HG02763 (cell line): Measurements from ENCODE around the gene RDH8.

ENCODE experiments used
- ATAC-seq: cut with Tn5 transposase; IDR thresholded peaks from one replicate; pipeline ENCODE4 v1.9.1; 2021; ENCODE audit warnings: mild to moderate bottlenecking, moderate library complexity; ENCODE audit not compliant: unreplicated experiment

RDH8 gene

DNA sequence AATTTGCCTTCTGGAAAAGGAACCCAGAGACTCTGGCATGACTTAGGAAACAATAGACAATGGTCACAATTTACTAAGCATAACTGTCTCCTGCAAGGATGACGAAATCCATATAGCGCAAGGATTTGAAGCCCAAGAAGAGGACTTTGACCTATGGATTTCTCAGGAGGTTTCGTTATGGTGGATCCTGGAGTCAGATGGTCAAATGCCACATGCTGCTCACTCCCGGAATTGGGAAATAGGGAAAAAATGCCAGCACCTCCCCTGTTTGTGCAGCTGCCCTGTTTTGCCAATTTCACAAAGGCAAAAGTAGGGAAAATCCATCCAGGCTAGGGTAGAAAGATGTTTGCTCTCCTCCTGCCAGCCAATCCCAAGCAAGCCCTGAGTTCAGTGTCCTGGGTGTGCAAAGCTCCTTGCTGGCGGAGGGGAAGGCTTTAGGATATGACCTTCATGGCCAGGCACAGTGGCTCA is 23.4 kb downstream of the RDH8 start:
- no peak for ATAC-seq

GRCh38 chr19:10037367-10037766 is 24.1 kb downstream of the RDH8 start:
- ATAC-seq: no peak

- ATAC-seq: no peak
Observed at GRCh38 chr19:10037809-10038208, 24.5 kb downstream of the RDH8 start.

DNA sequence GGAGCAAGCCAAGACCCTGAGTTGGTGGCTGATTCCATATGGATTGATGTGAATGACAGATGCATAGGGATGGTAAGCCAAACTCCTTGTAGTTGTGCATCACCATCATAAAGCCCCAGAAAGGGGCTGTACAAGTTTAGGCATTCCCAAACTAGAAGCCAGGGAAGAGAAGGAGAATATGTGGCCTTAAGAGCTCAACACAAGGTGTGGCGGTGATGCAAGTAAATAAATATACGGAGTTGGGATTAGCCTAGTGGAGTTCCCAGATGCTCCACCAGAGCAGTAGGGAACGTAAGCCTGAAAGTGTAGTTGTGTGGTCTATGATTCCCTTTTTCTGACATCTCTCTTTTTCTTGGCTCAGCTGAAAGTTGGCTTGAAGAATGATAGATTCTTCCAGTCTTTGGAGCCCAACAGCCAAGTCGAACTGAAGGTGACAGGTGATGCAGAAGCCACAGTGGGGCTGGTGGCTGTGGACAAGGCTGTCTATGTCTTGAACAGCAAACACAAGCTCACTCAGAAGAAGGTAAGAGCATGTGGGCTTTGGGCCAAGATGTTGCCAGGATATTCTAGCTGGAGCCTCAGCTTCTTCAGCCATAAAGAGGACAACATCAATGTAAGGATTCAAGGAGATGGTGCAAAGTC is 30.1 kb downstream of the RDH8 start:
- ATAC-seq: no peak

DNA sequence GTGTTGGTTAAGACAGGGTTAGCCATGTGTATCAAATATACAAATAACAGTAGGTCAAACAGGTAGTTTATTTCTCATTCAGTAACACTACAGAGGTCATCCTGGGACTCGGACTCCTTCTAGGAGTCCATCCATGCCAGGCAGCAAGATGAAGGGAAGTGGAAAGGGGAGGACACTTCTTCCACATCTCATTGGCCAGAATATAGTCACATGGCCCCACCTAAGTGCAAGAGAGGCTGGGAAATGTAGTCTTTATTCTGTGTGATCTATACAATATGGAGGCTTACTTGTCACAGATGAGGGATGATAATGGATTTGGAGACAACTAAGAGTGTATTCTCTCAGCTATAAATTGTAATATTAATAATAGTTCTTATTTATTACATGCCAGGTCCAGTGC is 31.1 kb downstream of the RDH8 start:
- no peak for ATAC-seq

DNA sequence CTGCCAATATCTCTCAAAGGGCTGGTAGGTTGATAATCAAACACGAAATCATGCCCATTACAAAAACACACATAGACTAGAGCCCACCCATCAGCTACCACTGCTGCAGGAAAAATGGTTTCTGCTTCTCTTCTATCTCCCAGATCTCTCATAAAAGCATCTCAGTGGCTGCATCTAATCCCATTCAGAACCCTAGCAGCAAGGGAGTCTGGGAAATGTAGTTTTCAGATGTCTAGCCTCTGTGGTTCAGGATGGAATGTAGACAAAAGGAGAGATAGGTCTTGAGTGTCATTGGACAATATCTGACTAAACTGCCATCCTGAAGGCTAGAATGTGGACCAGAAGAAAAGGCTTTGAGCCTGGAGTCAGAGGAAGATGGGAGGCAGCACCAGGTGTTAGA is 32.1 kb downstream of the RDH8 start:
- ATAC-seq: no peak

- ATAC-seq: no peak
Observed at GRCh38 chr19:10049626-10050025, 36.3 kb downstream of the RDH8 start.

DNA sequence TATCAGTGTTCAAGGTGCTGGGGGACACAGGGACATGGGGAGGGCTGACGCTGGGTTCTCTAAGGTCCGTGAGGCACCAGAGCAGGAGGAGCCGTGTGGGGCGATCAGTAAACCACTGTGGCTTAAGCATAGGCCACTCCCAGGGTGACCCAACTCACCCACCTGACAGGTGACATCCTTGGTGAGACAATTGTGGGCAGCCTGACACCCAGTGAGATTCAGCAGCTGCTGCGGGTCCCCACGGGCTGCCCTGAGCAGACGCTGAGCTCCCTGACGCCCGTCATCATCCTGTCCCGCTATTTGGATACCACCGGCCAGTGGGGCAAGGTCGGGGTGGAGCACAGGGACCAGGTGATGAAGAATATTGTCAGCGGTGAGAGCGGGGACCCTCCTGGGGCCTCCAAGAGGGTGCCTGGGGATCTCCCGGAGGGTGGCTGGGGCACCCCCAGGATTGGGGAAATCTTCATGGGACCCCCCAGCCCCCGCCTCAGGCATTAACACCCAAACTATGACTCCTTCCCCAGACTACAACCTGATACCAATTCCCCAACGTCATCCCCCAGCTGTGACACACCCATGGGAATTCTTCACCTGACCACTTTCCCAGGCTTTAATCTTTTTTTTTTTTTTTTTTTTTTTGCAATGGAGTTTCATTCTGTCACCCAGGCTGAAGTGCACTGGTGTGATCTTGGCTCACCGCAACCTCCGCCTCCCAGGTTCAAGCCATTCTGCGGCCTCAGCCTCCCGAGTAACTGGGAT is 39.5 kb downstream of the RDH8 start:
- no peak for ATAC-seq

DNA sequence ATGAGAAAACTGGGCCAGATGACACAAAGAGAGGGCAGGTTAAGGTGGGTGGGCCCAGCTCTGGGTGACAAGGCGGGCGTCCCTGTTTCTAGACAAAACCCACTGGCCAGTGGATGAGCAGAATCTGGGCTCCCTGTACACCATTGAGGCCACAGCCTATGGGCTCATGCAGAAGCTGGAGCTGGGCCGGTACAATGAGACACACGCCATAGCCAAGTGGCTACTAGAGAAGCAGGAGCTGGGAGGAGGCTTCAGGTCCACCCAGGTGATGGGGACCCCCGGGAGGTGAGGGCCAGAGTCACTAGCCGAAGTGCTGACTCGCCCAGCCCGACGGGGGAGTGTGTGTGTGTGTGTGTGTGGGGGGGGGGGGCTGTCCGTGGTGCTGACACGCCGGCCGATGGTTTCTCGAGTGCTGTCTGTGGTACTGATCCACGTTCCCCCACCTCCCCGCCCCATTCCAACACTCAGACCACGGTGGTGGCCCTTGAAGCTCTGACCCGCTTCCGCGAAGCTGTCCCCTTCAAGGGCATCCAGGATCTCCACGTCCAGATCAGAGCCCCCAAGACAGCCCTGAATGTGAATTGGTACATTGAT is 48.5 kb downstream of the RDH8 start:
- no peak for ATAC-seq

DNA sequence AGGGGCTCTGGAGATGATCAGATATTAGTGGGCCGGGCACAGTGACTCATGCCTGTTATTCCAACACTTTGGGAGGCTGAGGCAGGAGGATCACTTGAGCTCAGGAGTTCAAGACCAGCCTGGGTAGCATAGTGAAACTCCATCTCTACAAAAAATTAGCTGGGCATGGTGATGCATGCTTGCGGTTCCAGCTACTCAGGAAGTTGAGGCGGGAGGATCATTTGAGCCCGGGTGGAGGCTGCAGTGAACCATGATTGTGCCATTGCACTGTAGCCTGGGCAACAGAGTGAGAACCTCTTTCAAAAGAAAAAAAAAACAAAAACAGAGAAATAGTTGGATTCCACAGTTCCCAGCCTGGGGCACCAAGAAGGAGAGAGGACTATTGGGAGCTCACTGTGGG is 54.9 kb downstream of the RDH8 start:
- no peak for ATAC-seq

DNA sequence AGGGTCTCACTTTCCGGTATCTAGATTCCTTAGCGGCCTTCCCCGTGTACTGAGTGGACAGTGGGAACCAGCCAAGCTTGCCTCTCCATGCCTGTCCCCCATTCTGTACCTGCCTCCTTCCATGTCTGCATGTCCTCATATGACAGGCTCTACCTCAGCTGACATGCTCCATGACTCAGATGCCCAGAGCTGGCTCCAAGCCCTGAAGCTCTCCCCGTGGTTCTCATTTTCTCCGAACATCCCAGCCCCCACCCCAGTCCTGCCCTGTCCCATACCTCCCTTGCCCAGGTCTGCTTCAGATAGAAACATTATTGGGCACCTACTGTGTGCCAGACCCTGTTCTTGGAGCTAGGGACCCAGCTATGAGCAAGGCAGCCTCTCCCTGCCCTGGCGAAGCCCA is 55.8 kb downstream of the RDH8 start:
- no peak for ATAC-seq

DNA sequence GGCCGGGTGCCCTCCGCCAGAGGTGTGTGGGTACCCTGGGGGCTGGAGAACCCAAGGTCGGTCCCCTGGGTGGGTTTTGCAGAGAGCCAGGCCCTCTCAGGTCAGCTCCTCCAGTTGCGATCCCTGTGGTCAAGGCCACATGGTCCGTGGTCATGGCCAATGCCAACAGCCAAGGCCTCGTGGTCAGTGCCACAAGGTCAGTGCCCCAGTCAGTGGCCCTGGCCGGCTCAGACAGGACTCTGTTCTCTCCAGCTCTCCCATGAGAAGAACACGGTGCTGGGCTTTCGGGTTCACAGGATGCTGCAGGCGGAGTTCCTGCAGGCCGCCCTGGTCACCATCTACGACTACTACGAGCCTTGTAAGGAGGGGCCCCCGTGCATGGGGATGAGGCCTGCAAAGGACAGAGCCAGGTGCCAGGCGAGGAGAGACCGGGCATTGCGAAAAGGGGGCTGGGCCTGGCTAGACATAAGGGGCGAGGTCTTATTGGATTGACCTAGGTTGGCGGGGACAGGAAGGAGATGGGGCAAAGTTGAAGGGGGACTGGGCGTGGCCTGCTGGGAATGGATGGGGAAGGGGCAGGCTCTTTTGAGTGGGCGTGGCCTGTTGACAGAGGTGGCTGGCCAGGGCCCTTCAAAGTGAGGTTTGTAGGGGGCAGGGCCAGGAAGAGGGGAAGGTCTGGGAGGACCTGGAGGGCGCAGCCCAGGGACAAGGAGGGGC is 57.6 kb downstream of the RDH8 start:
- ATAC-seq: no peak
